Stimulated activated naive CD8-positive, alpha-beta T cell treated with anti-CD3 and anti-CD28 coated beads, Interleukin-15, Interleukin-2, amounts not matched to agents 100 ng/mL and 50 ng/mL, for 24 hours (primary cell): ENCODE measurements around the gene DLEC1.
A peak's percentile ranks its signal among the peaks of the same experiment; 100 is the strongest.

Experiments used
- H3K27ac Mint-ChIP-seq: one replicate; pipeline ENCODE4 v1.8.0; 2021; ENCODE audit warnings: mild to moderate bottlenecking, mixed read lengths
- H3K27me3 Mint-ChIP-seq: one replicate; pipeline ENCODE4 v1.8.0; 2021; ENCODE audit warnings: mixed read lengths
- H3K36me3 Mint-ChIP-seq: one replicate; pipeline ENCODE4 v1.8.0; 2021; ENCODE audit warnings: low read depth, mixed read lengths
- H3K4me1 Mint-ChIP-seq: one replicate; pipeline ENCODE4 v1.8.0; 2021; ENCODE audit warnings: low read depth, mixed read lengths
- H3K4me3 Mint-ChIP-seq: one replicate; pipeline ENCODE4 v1.8.0; 2021; ENCODE audit warnings: mild to moderate bottlenecking, mixed read lengths
- H3K9me3 Mint-ChIP-seq: one replicate; pipeline ENCODE4 v1.8.0; 2021; ENCODE audit warnings: mixed read lengths

DLEC1 gene

GRCh38 chr3:38165722-38166387 lies 126.8 kb downstream of the DLEC1 start:
- H3K36me3 Mint-ChIP-seq, result peaks cover 27% of the 10 kb centered on the region
- H3K9me3 Mint-ChIP-seq, result no peaks in the 10 kb centered on the region
- peak overlapping the region; percentile 96 for H3K4me3 Mint-ChIP-seq
- peak overlapping the region; percentile 100 for H3K27ac Mint-ChIP-seq
- peaks cover 60% of the 10 kb centered on the region for H3K4me1 Mint-ChIP-seq
- no peaks in the 10 kb centered on the region for H3K27me3 Mint-ChIP-seq

DNA sequence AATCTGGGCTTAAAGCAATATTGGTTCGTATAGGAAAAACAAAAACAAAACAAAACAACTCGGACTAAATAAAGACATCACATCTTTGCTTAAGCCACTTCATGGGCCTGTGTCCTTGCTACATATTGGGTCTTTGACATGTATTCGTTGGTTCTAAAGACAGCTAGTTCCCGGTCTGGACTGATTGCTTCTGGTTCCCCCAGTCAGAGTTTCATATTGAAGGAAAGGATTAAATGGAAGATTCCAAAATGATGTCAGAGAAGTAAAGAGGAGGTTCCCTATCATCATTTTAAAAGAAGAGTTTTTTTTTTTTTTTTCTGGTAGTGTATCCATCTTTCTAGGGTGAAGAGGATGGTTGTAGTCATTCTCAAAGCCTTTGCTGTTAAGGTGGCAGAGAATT lies 128.6 kb downstream of the DLEC1 start:
- no peaks in the 10 kb centered on the region for H3K27me3 Mint-ChIP-seq
- H3K4me3 Mint-ChIP-seq, result peak overlapping the region; percentile 96
- H3K9me3 Mint-ChIP-seq, result no peaks in the 10 kb centered on the region
- H3K27ac Mint-ChIP-seq, result peak overlapping the region; percentile 51
- peaks cover 77% of the 10 kb centered on the region for H3K4me1 Mint-ChIP-seq
- H3K36me3 Mint-ChIP-seq, result peaks cover 27% of the 10 kb centered on the region

- peak overlapping the region; percentile 78 for H3K27ac Mint-ChIP-seq
- peaks cover 84% of the 10 kb centered on the region for H3K4me1 Mint-ChIP-seq
- H3K9me3 Mint-ChIP-seq, result no peaks in the 10 kb centered on the region
- no peaks in the 10 kb centered on the region for H3K27me3 Mint-ChIP-seq
- H3K36me3 Mint-ChIP-seq, result peaks cover 27% of the 10 kb centered on the region
- H3K4me3 Mint-ChIP-seq, result peak overlapping the region; percentile 96
Measured at GRCh38 chr3:38168151-38169026, 129.4 kb downstream of the DLEC1 start.

GRCh38 chr3:38169027-38169317 lies 130.0 kb downstream of the DLEC1 start:
- Mint-ChIP-seq H3K27ac (peak overlapping the region; percentile 78), H3K36me3 (peaks cover 27% of the 10 kb centered on the region), H3K27me3 (no peaks in the 10 kb centered on the region), H3K4me1 (peaks cover 87% of the 10 kb centered on the region), H3K4me3 (peak overlapping the region; percentile 62), H3K9me3 (no peaks in the 10 kb centered on the region)

- Mint-ChIP-seq H3K27me3 (no peaks in the 10 kb centered on the region), H3K27ac (no peak overlapping the region), H3K9me3 (no peaks in the 10 kb centered on the region), H3K36me3 (peaks cover 35% of the 10 kb centered on the region), H3K4me3 (no peak overlapping the region), H3K4me1 (peaks cover 95% of the 10 kb centered on the region)
Measured at GRCh38 chr3:38170722-38171121, 131.7 kb downstream of the DLEC1 start.

DNA sequence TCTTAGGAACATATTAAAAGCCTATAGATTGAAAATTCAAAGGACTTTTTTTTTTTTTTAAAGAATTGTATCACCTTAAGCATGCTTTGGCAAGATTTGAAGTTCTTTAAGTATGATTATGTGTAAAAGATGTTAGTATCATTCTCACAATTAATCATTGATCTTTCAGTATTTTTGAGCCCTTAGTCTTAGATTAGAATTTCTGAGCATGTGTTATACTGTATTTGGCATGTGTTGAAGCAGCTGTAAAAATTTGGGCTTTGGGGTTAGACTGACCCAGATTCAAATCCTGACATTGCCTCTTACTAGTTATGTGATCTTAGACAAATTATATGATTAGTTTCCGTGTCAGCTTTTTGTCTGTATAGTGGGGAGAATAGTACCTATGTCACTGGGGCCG lies 132.6 kb downstream of the DLEC1 start:
- Mint-ChIP-seq H3K4me3 (no peak overlapping the region), H3K4me1 (peaks cover 91% of the 10 kb centered on the region), H3K27me3 (no peaks in the 10 kb centered on the region), H3K9me3 (no peaks in the 10 kb centered on the region), H3K36me3 (peaks cover 31% of the 10 kb centered on the region), H3K27ac (no peak overlapping the region)
